GM23338 (cell line): Measurements from ENCODE around the gene PRR36. TPM values are rescaled to one million over a fixed set of nuclear protein-coding genes. Genes with fewer than 3 reads are reported as not detected.

ENCODE experiments used
- ATAC-seq: fragments of 200-7000 bp; cut with Tn5 transposase; 3 replicates; pipeline ENCODE4 v1.9.1; 2020
- DNase-seq: peaks from one replicate; pipeline ENCODE4 v3.0.0-alpha.2; 2015; ENCODE audit warnings: low spot score
- H2AFZ ChIP-seq: fragments of 200-600 bp; sonication (generic); 2 replicates; pipeline ENCODE4 v1.8.0; 2016; ENCODE audit warnings: antibody characterized with exemption, mild to moderate bottlenecking, moderate library complexity
- H3F3A ChIP-seq: fragments of 200-600 bp; sonication (generic); replicated peaks from 2 replicates; pipeline ENCODE4 v1.8.0; 2017; ENCODE audit warnings: antibody characterized with exemption, mixed run types, low read depth
- H3K27ac ChIP-seq: fragments of 200-600 bp; sonication (generic); 2 replicates; pipeline ENCODE4 v1.6.1; 2016; ENCODE audit warnings: low read depth
- H3K27me3 ChIP-seq: fragments of 200-600 bp; sonication (generic); 2 replicates; pipeline ENCODE4 v1.8.0; 2016; ENCODE audit warnings: mild to moderate bottlenecking, mixed run types, moderate library complexity; ENCODE audit not compliant: insufficient read depth
- H3K36me3 ChIP-seq: fragments of 200-600 bp; sonication (generic); 2 replicates; pipeline ENCODE4 v1.8.0; 2016; ENCODE audit warnings: mild to moderate bottlenecking; ENCODE audit not compliant: insufficient read depth
- H3K4me1 ChIP-seq: fragments of 200-600 bp; sonication (generic); 2 replicates; pipeline ENCODE4 v1.8.0; 2016; ENCODE audit warnings: mild to moderate bottlenecking, moderate library complexity; ENCODE audit not compliant: insufficient read depth
- H3K4me2 ChIP-seq: fragments of 200-600 bp; sonication (generic); 2 replicates; pipeline ENCODE4 v1.7.1; 2017; ENCODE audit warnings: mixed run types
- H3K4me3 ChIP-seq: fragments of 200-600 bp; sonication (generic); 2 replicates; pipeline ENCODE4 v1.6.1; 2016; ENCODE audit warnings: mixed run types
- H3K79me2 ChIP-seq: fragments of 200-600 bp; sonication (generic); replicated peaks from 2 replicates; pipeline ENCODE4 v1.8.0; 2017; ENCODE audit warnings: mild to moderate bottlenecking; ENCODE audit not compliant: insufficient read depth
- H3K9me2 ChIP-seq: fragments of 200-600 bp; sonication (generic); 2 replicates; pipeline ENCODE4 v1.8.0; 2017; ENCODE audit not compliant: insufficient read depth
- H4K20me1 ChIP-seq: fragments of 200-600 bp; sonication (generic); replicated peaks from 2 replicates; pipeline ENCODE4 v1.8.0; 2017; ENCODE audit warnings: mild to moderate bottlenecking; ENCODE audit not compliant: insufficient read depth
- H3K27ac Mint-ChIP-seq: 2 replicates; pipeline ENCODE4 v1.8.0; 2020; ENCODE audit warnings: inconsistent platforms, mild to moderate bottlenecking, moderate library complexity, mixed read lengths
- H3K27me3 Mint-ChIP-seq: 3 replicates; pipeline ENCODE4 v1.8.0; 2022; ENCODE audit warnings: low read depth, mild to moderate bottlenecking, moderate library complexity, mixed read lengths, inconsistent platforms; ENCODE audit not compliant: insufficient read depth, poor library complexity
- H3K36me3 Mint-ChIP-seq: 3 replicates; pipeline ENCODE4 v1.8.0; 2021; ENCODE audit warnings: low read depth, mild to moderate bottlenecking, inconsistent platforms, moderate library complexity, mixed read lengths
- H3K4me1 Mint-ChIP-seq: 3 replicates; pipeline ENCODE4 v1.8.0; 2020; ENCODE audit warnings: mild to moderate bottlenecking, inconsistent platforms, mixed read lengths
- H3K4me3 Mint-ChIP-seq: 3 replicates; pipeline ENCODE4 v1.8.0; 2021; ENCODE audit warnings: moderate library complexity, mild to moderate bottlenecking, inconsistent platforms, mixed read lengths
- H3K9me3 Mint-ChIP-seq: 3 replicates; pipeline ENCODE4 v1.8.0; 2020; ENCODE audit warnings: moderate library complexity, mild to moderate bottlenecking, inconsistent platforms, mixed read lengths
- CREB1 ChIP-seq: fragments of 250-450 bp; sonication (Bioruptor Pico); IDR thresholded peaks from 2 replicates; pipeline ENCODE4 v1.5.0; 2020; ENCODE audit warnings: low read depth, mild to moderate bottlenecking, moderate library complexity
- EZH2 ChIP-seq: fragments of 200-600 bp; sonication (generic); IDR thresholded peaks from one replicate; pipeline ENCODE4 v1.8.0; 2017; ENCODE audit warnings: antibody characterized with exemption, mild to moderate bottlenecking, low read depth; ENCODE audit not compliant: unreplicated experiment
- EZH2phosphoT487 ChIP-seq: fragments of 200-600 bp; sonication (generic); IDR thresholded peaks from one replicate; pipeline ENCODE4 v1.8.1; 2018; ENCODE audit warnings: antibody characterized with exemption; ENCODE audit not compliant: unreplicated experiment
- JUNB ChIP-seq: IDR thresholded peaks from one replicate; pipeline ENCODE4 v1.6.1; 2016; ENCODE audit warnings: antibody characterized with exemption; ENCODE audit not compliant: unreplicated experiment
- NANOG ChIP-seq: IDR thresholded peaks from 2 replicates; pipeline ENCODE4 v1.6.1; 2016; ENCODE audit warnings: antibody characterized with exemption, borderline replicate concordance
- POLR2AphosphoS5 ChIP-seq: IDR thresholded peaks from 2 replicates; pipeline ENCODE4 v1.6.1; 2016; ENCODE audit warnings: antibody characterized with exemption, low read depth
- REST ChIP-seq: IDR thresholded peaks from one replicate; pipeline ENCODE4 v1.6.1; 2018; ENCODE audit warnings: antibody characterized with exemption; ENCODE audit not compliant: unreplicated experiment
- STAT1 ChIP-seq: IDR thresholded peaks from one replicate; pipeline ENCODE4 v1.6.1; 2016; ENCODE audit warnings: antibody characterized with exemption; ENCODE audit not compliant: unreplicated experiment
- ZNF114 ChIP-seq: fragments of 250-450 bp; sonication (Bioruptor Pico); IDR thresholded peaks from 2 replicates; pipeline ENCODE4 v1.5.0; 2020; ENCODE audit warnings: mild to moderate bottlenecking, moderate library complexity
- ZNF331 ChIP-seq: fragments of 250-450 bp; sonication (Bioruptor Pico); IDR thresholded peaks from 2 replicates; pipeline ENCODE4 v1.5.0; 2020; ENCODE audit warnings: low read depth, mild to moderate bottlenecking, moderate library complexity
- polyA plus RNA-seq: library from polyadenylated mRNA; unstranded; fragments of >200 nt; fragmentation: Nextera tagmentation; extraction: Ambion mirVana; gene quantifications from 2 replicates; pipeline ENCODE4 v1.2.1, GENCODE V29; 2016
- total RNA-seq: library from RNA; depleted of rRNA; stranded (reverse); fragments of >200 nt; shearing (Covaris generic); gene quantifications from 2 replicates; pipeline ENCODE4 v1.2.3, GENCODE V29; 2014
- TF ChIP-seq, protein P1 (sequence below), 2 experiments: fragments of 200-600 bp in 1 of 2; sonication (generic) in 1 of 2; conservative IDR thresholded peaks; 2 replicates each; pipeline versions ENCODE4 v1.5.1 to v1.6.1; 2016 to 2017; ENCODE audit warnings: antibody characterized with exemption in 2 of 2, low read depth in 2 of 2, mild to moderate bottlenecking in 2 of 2, moderate library complexity in 1 of 2
- TF ChIP-seq, protein P2 (sequence below): fragments of 250-450 bp; sonication (Bioruptor Pico); IDR thresholded peaks from 2 replicates; pipeline ENCODE4 v1.5.0; 2020; ENCODE audit warnings: mild to moderate bottlenecking, moderate library complexity
- TF ChIP-seq, protein P3 (sequence below): IDR thresholded peaks from 2 replicates; pipeline ENCODE4 v1.6.1; 2016; ENCODE audit warnings: antibody characterized with exemption

PRR36 gene
- total and polyA plus RNA-seq, 2 experiments from 2014 or later: 17.6 to 17.9 TPM

- Mint-ChIP-seq H3K36me3 (peaks cover 5% of the 10 kb centered on the region; the same call in 2 of the 3 replicates), H3K27ac (no peak overlapping the region), H3K4me3 (peak overlapping the region; percentile 67), H3K9me3 (no peaks in the 10 kb centered on the region), H3K27me3 (peaks cover 73% of the 10 kb centered on the region), H3K4me1 (peaks cover 28% of the 10 kb centered on the region)
- ATAC-seq (peak; percentile 4), DNase-seq (peak; percentile 83)
- Histone ChIP-seq H4K20me1 (no peaks in the 10 kb centered on the region), H3K27me3 (peaks cover 58% of the 10 kb centered on the region), H3K4me2 (peak overlapping the region; percentile 91), H3K4me1 (peaks cover 27% of the 10 kb centered on the region; the same call in 1 of the 2 replicates), H3K4me3 (peak overlapping the region; percentile 66), H2AFZ (0 out of 2 replicates have a peak overlapping the region, but pooled peaks have one; percentile 43), H3K27ac (no peak overlapping the region), H3K36me3 (no peaks in the 10 kb centered on the region), H3K9me2 (no peaks in the 10 kb centered on the region), H3K79me2 (no peaks in the 10 kb centered on the region), H3F3A (peaks cover 13% of the 10 kb centered on the region; the same call in 1 of the 2 replicates)
- no peak for TF ChIP-seq ZNF114 (CRISPR knock-in tag)
- TF ChIP-seq, protein P1, sequence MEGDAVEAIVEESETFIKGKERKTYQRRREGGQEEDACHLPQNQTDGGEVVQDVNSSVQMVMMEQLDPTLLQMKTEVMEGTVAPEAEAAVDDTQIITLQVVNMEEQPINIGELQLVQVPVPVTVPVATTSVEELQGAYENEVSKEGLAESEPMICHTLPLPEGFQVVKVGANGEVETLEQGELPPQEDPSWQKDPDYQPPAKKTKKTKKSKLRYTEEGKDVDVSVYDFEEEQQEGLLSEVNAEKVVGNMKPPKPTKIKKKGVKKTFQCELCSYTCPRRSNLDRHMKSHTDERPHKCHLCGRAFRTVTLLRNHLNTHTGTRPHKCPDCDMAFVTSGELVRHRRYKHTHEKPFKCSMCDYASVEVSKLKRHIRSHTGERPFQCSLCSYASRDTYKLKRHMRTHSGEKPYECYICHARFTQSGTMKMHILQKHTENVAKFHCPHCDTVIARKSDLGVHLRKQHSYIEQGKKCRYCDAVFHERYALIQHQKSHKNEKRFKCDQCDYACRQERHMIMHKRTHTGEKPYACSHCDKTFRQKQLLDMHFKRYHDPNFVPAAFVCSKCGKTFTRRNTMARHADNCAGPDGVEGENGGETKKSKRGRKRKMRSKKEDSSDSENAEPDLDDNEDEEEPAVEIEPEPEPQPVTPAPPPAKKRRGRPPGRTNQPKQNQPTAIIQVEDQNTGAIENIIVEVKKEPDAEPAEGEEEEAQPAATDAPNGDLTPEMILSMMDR (conservative IDR thresholded peaks at IDR 0.05; ENCODE audit: low read depth in 2 of 2): no peak
- no peak for TF ChIP-seq STAT1
- TF ChIP-seq EZH2phosphoT487: no peak
- TF ChIP-seq POLR2AphosphoS5: no peak
- TF ChIP-seq CREB1 (CRISPR knock-in tag): no peak
- no peak for TF ChIP-seq ZNF331 (CRISPR knock-in tag)
- TF ChIP-seq NANOG: no peak
- TF ChIP-seq, protein P2, sequence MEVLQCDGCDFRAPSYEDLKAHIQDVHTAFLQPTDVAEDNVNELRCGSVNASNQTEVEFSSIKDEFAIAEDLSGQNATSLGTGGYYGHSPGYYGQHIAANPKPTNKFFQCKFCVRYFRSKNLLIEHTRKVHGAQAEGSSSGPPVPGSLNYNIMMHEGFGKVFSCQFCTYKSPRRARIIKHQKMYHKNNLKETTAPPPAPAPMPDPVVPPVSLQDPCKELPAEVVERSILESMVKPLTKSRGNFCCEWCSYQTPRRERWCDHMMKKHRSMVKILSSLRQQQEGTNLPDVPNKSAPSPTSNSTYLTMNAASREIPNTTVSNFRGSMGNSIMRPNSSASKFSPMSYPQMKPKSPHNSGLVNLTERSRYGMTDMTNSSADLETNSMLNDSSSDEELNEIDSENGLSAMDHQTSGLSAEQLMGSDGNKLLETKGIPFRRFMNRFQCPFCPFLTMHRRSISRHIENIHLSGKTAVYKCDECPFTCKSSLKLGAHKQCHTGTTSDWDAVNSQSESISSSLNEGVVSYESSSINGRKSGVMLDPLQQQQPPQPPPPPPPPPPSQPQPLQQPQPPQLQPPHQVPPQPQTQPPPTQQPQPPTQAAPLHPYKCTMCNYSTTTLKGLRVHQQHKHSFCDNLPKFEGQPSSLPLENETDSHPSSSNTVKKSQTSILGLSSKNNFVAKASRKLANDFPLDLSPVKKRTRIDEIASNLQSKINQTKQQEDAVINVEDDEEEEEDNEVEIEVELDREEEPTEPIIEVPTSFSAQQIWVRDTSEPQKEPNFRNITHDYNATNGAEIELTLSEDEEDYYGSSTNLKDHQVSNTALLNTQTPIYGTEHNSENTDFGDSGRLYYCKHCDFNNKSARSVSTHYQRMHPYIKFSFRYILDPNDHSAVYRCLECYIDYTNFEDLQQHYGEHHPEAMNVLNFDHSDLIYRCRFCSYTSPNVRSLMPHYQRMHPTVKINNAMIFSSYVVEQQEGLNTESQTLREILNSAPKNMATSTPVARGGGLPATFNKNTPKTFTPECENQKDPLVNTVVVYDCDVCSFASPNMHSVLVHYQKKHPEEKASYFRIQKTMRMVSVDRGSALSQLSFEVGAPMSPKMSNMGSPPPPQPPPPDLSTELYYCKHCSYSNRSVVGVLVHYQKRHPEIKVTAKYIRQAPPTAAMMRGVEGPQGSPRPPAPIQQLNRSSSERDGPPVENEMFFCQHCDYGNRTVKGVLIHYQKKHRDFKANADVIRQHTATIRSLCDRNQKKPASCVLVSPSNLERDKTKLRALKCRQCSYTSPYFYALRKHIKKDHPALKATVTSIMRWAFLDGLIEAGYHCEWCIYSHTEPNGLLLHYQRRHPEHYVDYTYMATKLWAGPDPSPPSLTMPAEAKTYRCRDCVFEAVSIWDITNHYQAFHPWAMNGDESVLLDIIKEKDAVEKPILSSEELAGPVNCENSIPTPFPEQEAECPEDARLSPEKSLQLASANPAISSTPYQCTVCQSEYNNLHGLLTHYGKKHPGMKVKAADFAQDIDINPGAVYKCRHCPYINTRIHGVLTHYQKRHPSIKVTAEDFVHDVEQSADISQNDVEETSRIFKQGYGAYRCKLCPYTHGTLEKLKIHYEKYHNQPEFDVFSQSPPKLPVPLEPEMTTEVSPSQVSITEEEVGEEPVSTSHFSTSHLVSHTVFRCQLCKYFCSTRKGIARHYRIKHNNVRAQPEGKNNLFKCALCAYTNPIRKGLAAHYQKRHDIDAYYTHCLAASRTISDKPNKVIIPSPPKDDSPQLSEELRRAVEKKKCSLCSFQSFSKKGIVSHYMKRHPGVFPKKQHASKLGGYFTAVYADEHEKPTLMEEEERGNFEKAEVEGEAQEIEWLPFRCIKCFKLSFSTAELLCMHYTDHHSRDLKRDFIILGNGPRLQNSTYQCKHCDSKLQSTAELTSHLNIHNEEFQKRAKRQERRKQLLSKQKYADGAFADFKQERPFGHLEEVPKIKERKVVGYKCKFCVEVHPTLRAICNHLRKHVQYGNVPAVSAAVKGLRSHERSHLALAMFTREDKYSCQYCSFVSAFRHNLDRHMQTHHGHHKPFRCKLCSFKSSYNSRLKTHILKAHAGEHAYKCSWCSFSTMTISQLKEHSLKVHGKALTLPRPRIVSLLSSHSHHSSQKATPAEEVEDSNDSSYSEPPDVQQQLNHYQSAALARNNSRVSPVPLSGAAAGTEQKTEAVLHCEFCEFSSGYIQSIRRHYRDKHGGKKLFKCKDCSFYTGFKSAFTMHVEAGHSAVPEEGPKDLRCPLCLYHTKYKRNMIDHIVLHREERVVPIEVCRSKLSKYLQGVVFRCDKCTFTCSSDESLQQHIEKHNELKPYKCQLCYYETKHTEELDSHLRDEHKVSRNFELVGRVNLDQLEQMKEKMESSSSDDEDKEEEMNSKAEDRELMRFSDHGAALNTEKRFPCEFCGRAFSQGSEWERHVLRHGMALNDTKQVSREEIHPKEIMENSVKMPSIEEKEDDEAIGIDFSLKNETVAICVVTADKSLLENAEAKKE (CRISPR knock-in tag): no peak
- TF ChIP-seq EZH2: no peak
- TF ChIP-seq REST: no peak
- no peak for TF ChIP-seq JUNB
- TF ChIP-seq, protein P3, sequence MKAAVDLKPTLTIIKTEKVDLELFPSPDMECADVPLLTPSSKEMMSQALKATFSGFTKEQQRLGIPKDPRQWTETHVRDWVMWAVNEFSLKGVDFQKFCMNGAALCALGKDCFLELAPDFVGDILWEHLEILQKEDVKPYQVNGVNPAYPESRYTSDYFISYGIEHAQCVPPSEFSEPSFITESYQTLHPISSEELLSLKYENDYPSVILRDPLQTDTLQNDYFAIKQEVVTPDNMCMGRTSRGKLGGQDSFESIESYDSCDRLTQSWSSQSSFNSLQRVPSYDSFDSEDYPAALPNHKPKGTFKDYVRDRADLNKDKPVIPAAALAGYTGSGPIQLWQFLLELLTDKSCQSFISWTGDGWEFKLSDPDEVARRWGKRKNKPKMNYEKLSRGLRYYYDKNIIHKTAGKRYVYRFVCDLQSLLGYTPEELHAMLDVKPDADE: no peak
These were observed 5.9 kb downstream of the PRR36 start for GRCh38 chr19:7868326-7868670.
